Measurements from ENCODE around the gene SYTL5. TPM values are rescaled to one million over a fixed set of nuclear protein-coding genes. Genes with fewer than 3 reads are reported as not detected.

Gene SYTL5
- total and polyA plus RNA-seq, 3 donors from 2014 or later = 1.0 to 1.7 (median 1.1) TPM

DNA sequence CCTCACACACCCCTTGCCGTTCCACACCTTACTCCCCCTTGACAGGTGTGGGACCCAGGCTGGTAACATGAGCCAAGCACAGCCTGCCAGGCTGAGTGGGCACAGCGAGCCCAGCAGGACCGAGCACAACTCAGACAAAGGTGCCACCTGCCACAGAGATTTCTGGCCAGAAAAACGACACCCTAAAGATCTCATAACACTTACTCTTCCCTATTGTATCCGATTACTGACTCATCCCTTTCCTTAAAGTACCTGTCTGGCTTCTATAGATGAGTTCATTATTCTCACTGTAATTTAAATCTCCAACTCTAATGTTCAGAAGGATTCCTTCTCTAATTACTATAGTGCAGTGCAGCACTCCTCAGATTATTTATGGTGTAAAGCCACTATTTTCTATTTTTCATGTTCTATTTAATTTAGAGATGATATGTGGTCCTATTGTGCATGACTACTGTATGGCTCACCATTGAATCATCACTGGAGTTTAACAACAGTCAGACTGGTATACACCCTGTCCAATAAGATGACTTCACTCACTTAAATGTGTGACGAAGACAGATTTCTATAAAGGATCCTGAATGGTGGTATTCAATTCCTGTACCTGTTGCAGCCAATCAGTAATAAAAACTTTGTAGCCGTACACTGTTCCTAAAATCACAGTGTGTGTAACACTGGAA is 7.6 kb upstream of the SYTL5 start:
- H3K27me3 ChIP-seq = no peaks in the 10 kb centered on the region
- no peak overlapping the region for H3K27ac ChIP-seq
- intact Hi-C loops (cut with DNase I; ENCODE audit: low total_unique reads) = no loop called here
- DNase-seq = no peak
- H3K4me3 ChIP-seq = no peak overlapping the region
- H3K36me3 ChIP-seq (ENCODE audit: low read depth, missing control alignments) = no peaks in the 10 kb centered on the region
- no peaks in the 10 kb centered on the region for H3K9me3 ChIP-seq
- H3K4me1 ChIP-seq = no peaks in the 10 kb centered on the region
- TF ChIP-seq, protein P1, sequence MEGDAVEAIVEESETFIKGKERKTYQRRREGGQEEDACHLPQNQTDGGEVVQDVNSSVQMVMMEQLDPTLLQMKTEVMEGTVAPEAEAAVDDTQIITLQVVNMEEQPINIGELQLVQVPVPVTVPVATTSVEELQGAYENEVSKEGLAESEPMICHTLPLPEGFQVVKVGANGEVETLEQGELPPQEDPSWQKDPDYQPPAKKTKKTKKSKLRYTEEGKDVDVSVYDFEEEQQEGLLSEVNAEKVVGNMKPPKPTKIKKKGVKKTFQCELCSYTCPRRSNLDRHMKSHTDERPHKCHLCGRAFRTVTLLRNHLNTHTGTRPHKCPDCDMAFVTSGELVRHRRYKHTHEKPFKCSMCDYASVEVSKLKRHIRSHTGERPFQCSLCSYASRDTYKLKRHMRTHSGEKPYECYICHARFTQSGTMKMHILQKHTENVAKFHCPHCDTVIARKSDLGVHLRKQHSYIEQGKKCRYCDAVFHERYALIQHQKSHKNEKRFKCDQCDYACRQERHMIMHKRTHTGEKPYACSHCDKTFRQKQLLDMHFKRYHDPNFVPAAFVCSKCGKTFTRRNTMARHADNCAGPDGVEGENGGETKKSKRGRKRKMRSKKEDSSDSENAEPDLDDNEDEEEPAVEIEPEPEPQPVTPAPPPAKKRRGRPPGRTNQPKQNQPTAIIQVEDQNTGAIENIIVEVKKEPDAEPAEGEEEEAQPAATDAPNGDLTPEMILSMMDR (IDR thresholded peaks at IDR 0.05) = no peak
- no peak for TF ChIP-seq POLR2A (IDR thresholded peaks at IDR 0.05)
- WGBS, 2 donors = 79 to 80% methylated on average over 7 of the region's 7 CpGs

DNA sequence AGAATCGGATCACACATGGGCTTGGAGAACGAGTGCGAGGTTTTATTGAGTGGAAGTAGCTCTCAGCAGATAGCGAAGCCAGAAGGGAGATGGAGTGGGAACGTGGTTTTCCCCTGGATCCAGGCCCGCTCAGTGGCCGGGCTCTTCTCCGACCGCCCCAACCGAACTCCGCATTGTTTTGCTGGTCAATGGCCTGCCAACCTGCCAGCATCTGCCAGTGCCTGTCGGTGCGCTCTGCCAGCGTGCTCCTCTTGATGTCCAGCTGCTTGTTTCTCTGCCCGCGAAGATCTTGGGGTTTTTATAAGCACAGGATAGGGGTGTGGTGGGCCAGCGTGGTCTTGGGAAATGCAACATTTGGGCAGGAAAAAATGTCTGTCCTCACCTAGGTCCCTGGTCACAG is 5.6 kb upstream of the SYTL5 start:
- TF ChIP-seq POLR2A (IDR thresholded peaks at IDR 0.05) = no peak
- TF ChIP-seq, protein P1 (IDR thresholded peaks at IDR 0.05) = no peak
- H3K27ac ChIP-seq = no peak overlapping the region
- no peaks in the 10 kb centered on the region for H3K27me3 ChIP-seq
- no peaks in the 10 kb centered on the region for H3K9me3 ChIP-seq
- H3K4me3 ChIP-seq = no peak overlapping the region
- no peaks in the 10 kb centered on the region for H3K36me3 ChIP-seq (ENCODE audit: low read depth, missing control alignments)
- intact Hi-C loops (cut with DNase I; ENCODE audit: low total_unique reads) = no loop called here
- H3K4me1 ChIP-seq = no peaks in the 10 kb centered on the region
- WGBS, 2 donors = 70 to 97% methylated on average over 4 to 9 of the region's 17 CpGs
- no peak for DNase-seq

GRCh38 chrX:38004046-38004445 is 2.3 kb upstream of the SYTL5 start:
- H3K27me3 ChIP-seq = no peaks in the 10 kb centered on the region
- H3K27ac ChIP-seq = no peak overlapping the region
- WGBS, 2 donors = 92 to 95% methylated on average over 3 of the region's 3 CpGs
- H3K9me3 ChIP-seq = no peaks in the 10 kb centered on the region
- no peak overlapping the region for H3K4me3 ChIP-seq
- TF ChIP-seq POLR2A (IDR thresholded peaks at IDR 0.05) = no peak
- TF ChIP-seq, protein P1 (IDR thresholded peaks at IDR 0.05) = no peak
- no peaks in the 10 kb centered on the region for H3K4me1 ChIP-seq
- intact Hi-C loops (cut with DNase I; ENCODE audit: low total_unique reads) = no loop called here
- no peak for DNase-seq
- no peaks in the 10 kb centered on the region for H3K36me3 ChIP-seq (ENCODE audit: low read depth, missing control alignments)

GRCh38 chrX:38006778-38007177 is 425 bp downstream of the SYTL5 start:
- TF ChIP-seq, protein P1 (IDR thresholded peaks at IDR 0.05) = no peak
- no peak for TF ChIP-seq POLR2A (IDR thresholded peaks at IDR 0.05)
- Histone ChIP-seq H3K27me3 (no peaks in the 10 kb centered on the region), H3K4me3 (no peak overlapping the region), H3K4me1 (no peaks in the 10 kb centered on the region), H3K9me3 (no peaks in the 10 kb centered on the region), H3K27ac (no peak overlapping the region), H3K36me3 (ENCODE audit: low read depth, missing control alignments) (no peaks in the 10 kb centered on the region)
- intact Hi-C loops (cut with DNase I; ENCODE audit: low total_unique reads) = no loop called here
- DNase-seq = no peak

DNA sequence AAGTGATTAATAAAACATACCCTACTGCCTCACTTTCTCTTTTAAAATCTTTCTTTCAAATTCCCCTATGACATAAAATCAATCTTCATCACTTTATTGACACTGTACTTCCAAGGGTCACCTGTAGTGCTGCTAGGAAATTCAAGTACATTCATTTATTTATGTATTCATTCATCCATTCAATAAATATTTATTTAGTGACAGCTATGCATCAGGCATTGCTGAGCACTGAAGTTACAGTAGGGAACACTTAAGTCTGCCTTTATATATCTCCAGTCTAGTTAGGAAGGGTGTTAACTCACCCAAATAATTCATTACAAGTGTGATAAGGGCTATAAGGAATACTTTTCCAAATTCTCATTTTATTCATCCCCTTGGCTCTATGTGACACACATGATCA is 2.3 kb downstream of the SYTL5 start:
- no peaks in the 10 kb centered on the region for H3K9me3 ChIP-seq
- TF ChIP-seq POLR2A (IDR thresholded peaks at IDR 0.05) = no peak
- TF ChIP-seq, protein P1 (IDR thresholded peaks at IDR 0.05) = no peak
- H3K4me1 ChIP-seq = no peaks in the 10 kb centered on the region
- no peaks in the 10 kb centered on the region for H3K36me3 ChIP-seq (ENCODE audit: low read depth, missing control alignments)
- H3K27ac ChIP-seq = no peak overlapping the region
- H3K4me3 ChIP-seq = no peak overlapping the region
- no peaks in the 10 kb centered on the region for H3K27me3 ChIP-seq
- DNase-seq = no peak
- intact Hi-C loops (cut with DNase I; ENCODE audit: low total_unique reads) = no loop called here

Data from testis (tissue), 3 donors.